Measurements from ENCODE around the gene CLMN. TPM values are rescaled to one million over a fixed set of nuclear protein-coding genes. Genes with fewer than 3 reads are reported as not detected.

The CLMN gene
- total and polyA plus RNA-seq, 2 of the 8 experiments (the other 6 are each of a cell fraction or from before 2014, with no cell fraction given): 1.6 to 8.2 TPM

DNA sequence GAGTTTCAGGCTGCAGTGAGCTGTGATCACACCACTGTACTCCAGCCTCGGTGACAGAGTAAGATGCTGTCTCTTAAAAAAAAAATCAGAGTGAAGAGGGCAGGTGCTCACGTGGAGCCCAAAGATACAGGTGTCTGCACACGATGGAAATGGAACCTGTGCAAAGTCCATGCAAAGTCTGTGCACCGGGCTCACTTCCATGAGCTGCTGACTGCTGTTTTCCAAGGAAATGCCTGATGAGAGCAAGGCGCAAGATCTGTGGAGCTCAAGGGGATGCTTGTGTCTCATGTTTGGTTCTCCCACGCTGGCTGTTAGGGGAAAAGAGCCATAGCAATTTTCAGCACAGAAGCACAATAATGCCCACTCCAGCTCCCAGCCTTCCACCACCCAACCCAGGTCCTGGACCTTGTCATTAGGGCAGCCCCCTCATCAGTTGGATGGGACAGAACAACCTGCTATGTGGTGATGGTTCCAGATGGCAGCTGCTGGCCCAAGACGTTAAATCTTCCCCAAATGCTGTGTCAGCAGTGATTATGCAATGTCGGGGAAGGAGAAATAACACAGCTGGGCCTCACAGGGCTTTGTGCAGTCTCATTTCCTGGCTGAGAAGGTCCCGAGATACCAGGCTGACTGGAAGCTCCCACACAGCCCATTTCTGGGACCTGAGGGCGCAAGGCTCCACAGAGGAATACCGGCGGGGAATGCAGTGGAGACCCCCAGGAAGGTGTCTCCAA is 134.5 kb downstream of the CLMN start:
- Histone ChIP-seq H2BK20ac (ENCODE audit: low read length) (no peak overlapping the region), H3K56ac (replicated peaks; ENCODE audit: insufficient read length, low read depth, low read length) (no peak overlapping the region), H3K79me1 (ENCODE audit: low read depth, low read length) (no peaks in the 10 kb centered on the region), H3K14ac (ENCODE audit: insufficient read length) (no peak overlapping the region), H4K91ac (replicated peaks; ENCODE audit: insufficient read length, low read length) (no peak overlapping the region), H3K4me1 (replicated peaks in 1 of 4; ENCODE audit: control insufficient read depth in 3 of 4, insufficient read depth in 4 of 4, low read length in 3 of 4) (no peaks in the 10 kb centered on the region; a peak in 1 of 7 replicates), H2BK15ac (ENCODE audit: low read length) (no peak overlapping the region), H3K23me2 (ENCODE audit: low read depth, low read length) (peaks cover 3% of the 10 kb centered on the region; the same call in 1 of the 2 replicates), H3K9ac (replicated peaks in 1 of 4; ENCODE audit: extremely low read depth in 1 of 4, low read depth in 3 of 4, low read length in 3 of 4) (no peak overlapping the region), H3K4me2 (ENCODE audit: insufficient read depth in 1 of 2, low read depth in 2 of 2, low read length in 2 of 2) (no peak overlapping the region), H3K4me3 (ENCODE audit: extremely low read depth in 1 of 4, insufficient read depth in 2 of 4, low read depth in 3 of 4, low read length in 4 of 4) (no peak overlapping the region), H3K79me2 (ENCODE audit: control insufficient read depth in 1 of 2, insufficient read depth in 2 of 2, low read length in 2 of 2) (no peaks in the 10 kb centered on the region), H3K23ac (ENCODE audit: insufficient read length) (no peak overlapping the region), H2AK5ac (ENCODE audit: low read depth, low read length) (no peak overlapping the region), H3K27me3 (replicated peaks in 1 of 4; ENCODE audit: control insufficient read depth in 3 of 4, extremely low read depth in 1 of 4, insufficient read depth in 3 of 4, low read length in 3 of 4) (no peaks in the 10 kb centered on the region), H2BK120ac (replicated peaks; ENCODE audit: low read depth, low read length) (no peak overlapping the region), H3K18ac (ENCODE audit: extremely low read depth, low read length) (no peak overlapping the region), H4K8ac (ENCODE audit: extremely low read depth, insufficient read depth, low read length) (no peak overlapping the region), H2BK12ac (ENCODE audit: low read depth, low read length) (no peak overlapping the region), H2AFZ (ENCODE audit: low read length) (no peak overlapping the region), H3K36me3 (ENCODE audit: control insufficient read depth in 2 of 4, insufficient read depth in 4 of 4, low read length in 3 of 4) (no peaks in the 10 kb centered on the region), H4K5ac (ENCODE audit: insufficient read length, low read depth, low read length) (no peak overlapping the region), H3K4ac (replicated peaks; ENCODE audit: insufficient read length, low read depth, low read length) (no peak overlapping the region), H3K9me3 (ENCODE audit: insufficient read depth in 2 of 2, low read depth in 1 of 2, low read length in 1 of 2) (no peaks in the 10 kb centered on the region), H2BK5ac (ENCODE audit: low read depth, low read length) (no peak overlapping the region), H3K27ac (ENCODE audit: low read depth, low read length) (no peak overlapping the region), H4K20me1 (replicated peaks in 1 of 2; ENCODE audit: control insufficient read depth in 1 of 2, insufficient read depth in 2 of 2, low read length in 2 of 2) (no peaks in the 10 kb centered on the region)
- FAIRE-seq: no peak
- CTCF ChIA-PET (ENCODE audit: partially characterized antibody): interaction anchor here (0.6 to 3.2 kb wide), 4 partner anchors 108 to 524 kb away, joined by 3 to 10 read pairs (median 3); no protein-coding TSS in a partner anchor
- no peak for DNase-seq (ENCODE audit: low read depth in 1 of 2, low spot score in 2 of 2)
- POLR2A ChIA-PET (ENCODE audit: partially characterized antibody): interaction anchor here (1.0 kb wide), 1 partner anchor 28 kb away, joined by 3 read pairs; the partner anchor contains the start of gene DICER1
- WGBS, 2 experiments (ENCODE audit: extremely low coverage in 1 of 2, insufficient coverage in 1 of 2, insufficient read length in 1 of 2, insufficient replicate concordance in 2 of 2, low coverage in 1 of 2, low lambda C conversion rate in 2 of 2, missing lambda C conversion rate in 1 of 2): 95% methylated on average over 11 of the region's 12 CpGs; no CpG with 5 or more reads in 1 of the 2 experiments
- TF ChIP-seq SIX5 (IDR thresholded peaks at IDR 0.05; ENCODE audit: low read depth, low read length) (no peak), BRCA1 (IDR thresholded peaks at IDR 0.05; ENCODE audit: low read depth, low read length) (no peak), HDAC6 (IDR thresholded peaks at IDR 0.05; ENCODE audit: low read depth, low read length) (no peak), MAFK (IDR thresholded peaks at IDR 0.05; ENCODE audit: low read depth, low read length) (no peak), RXRA (IDR thresholded peaks at IDR 0.05; ENCODE audit: insufficient read depth, low read depth, low read length) (no peak), TCF12 (IDR thresholded peaks at IDR 0.05; ENCODE audit: low read depth, low read length) (no peak), FOSL1 (IDR thresholded peaks at IDR 0.05; ENCODE audit: insufficient read depth, low read depth, low read length) (no peak), KDM5A (IDR thresholded peaks at IDR 0.05; ENCODE audit: low read length) (no peak), ATF2 (IDR thresholded peaks at IDR 0.05; ENCODE audit: low read length) (no peak), SUZ12 (IDR thresholded peaks at IDR 0.05; ENCODE audit: low read length) (no peak)

Data from H1 (cell line).